ENCODE measurements around the gene CD300LB.
"Not testable (repeated sequence)": the region's sequence is repeated elsewhere in the genome, so short reads cannot be mapped to it uniquely, and the experiment has no call there.

CD300LB gene

DNA sequence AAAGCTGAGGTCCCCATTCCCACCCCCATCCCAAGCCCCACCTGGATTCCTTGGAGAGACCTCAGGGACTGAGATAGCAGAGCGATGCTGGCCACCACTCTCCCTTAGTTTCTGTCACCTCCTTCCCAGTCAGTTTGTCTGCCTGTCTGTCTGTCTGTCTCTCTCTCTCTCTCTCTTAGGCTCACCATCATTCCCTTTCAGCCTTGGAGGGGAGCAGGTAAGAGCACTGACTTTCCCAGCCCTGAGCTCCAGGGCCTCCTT lies 5.9 kb downstream of the CD300LB start:
- DNase-seq (ENCODE audit: low read depth), result no peak

DNA sequence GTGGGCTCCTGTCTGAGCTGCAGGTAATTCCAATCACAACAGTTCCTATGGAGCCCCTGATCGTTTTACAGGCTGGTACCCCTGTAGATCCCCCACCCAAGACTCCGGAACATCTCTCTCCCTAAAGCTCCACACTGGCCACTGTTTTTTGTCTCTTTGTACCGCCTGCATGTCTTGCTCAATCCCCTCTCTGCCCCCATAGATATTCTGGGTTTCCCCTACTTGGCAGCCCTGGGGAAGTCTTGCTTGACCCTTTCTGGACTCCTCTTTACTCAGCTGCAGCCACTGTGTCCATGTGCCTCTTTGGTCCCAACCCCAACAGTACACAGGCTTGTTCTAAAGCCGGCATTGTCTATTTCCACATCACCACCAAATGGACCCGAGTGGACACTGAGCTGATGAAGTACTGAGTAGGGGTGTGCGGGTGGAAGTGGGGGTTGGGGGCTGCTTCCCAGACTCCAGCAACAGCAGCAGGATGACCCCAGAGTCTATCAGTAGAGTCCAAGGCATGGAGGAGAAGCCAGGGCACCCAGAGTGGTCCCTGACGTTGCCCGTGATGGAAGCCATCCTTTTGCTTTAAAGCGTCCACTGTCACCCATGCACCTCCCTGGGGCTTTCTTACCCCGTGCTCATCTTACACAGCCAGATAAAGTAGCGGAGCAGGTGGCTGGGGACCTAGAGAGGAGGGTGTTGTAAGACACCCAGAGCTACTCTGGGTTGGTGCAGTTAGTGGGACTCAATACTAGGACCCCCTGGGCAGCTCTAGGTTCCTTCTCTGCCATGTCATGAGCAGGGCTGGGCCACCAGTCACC lies 6.4 kb downstream of the CD300LB start:
- DNase-seq (ENCODE audit: low read depth), result no peak

DNA sequence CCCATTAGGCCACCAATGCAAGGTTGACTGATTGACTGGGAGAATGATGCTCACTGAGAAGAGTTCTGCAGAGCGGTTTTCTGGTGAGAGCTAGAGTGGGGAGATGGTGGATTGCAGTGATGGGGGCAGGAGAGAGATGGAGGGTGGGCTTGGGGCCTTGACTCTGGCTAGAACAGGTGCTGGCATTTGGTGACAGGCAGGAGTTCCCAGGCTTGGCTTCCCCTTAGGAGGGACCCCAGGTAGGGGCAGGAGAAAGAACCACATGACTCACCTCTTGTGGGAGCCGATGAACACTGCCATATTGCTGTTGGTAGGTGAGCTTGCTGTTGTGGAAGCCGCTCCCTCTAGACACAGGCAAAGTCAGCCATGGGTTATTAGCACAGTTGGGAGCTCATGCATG lies 8.0 kb downstream of the CD300LB start:
- DNase-seq (ENCODE audit: low read depth), result no peak

GRCh38 chr17:74522381-74523105 lies 8.7 kb downstream of the CD300LB start:
- DNase-seq (ENCODE audit: low read depth), result no peak

DNA sequence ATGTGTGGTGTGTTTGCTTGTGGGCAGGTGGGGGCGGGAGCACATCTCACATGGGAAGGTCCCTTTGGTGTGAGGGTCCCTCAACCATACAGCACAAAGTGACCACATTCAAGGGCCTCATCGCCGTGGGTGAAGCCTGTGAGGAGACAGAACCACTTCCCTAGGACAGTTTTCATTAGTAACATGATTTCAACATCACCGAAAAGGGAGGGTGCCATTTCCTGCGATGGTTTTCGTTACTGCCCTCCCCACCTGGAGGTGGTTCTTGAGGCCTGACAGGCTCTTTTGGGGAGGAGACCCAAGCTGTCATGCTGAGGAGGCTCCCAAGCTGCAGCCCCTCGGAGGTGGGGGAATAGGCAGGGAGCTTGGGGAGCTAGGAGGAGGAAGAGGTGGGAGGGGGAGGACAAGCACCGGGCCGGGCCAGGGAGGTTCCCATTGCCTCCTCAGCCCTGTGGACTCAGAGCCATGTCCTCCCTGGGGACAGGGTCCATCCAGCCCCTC lies 9.5 kb downstream of the CD300LB start:
- no peak for DNase-seq (ENCODE audit: low read depth)

DNA sequence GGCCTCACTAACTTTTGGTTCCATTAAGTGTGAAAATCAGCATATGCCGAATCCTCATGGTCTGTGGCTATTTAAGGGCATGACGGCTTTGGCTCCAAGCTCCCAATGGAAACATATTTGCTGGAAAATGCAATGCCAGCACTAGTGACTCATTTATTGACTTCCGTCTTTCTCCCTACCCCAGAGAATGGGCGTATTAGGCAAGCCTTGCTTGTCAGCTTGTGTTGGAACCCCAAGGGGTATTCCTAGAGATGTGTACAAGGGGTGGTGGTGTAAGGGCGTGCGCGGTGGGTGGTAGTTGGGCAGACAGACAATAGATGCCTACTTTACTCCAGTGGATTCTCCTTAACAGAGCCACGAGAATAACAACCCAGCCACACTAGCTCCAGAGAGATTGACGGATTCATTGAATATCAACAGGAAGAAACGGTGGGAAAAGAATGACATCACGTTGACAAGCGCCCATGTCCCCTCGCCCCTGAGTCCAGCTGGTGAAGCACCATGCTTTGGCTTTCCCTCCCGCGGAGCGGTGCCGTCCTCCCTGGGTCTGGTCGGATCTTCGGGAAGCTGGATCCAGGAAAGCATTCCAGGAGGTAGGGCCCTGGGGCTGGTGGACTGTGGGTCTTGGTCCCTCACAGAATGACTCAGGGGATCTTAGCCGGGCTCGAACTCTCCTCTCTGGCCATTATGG lies 10.3 kb downstream of the CD300LB start:
- DNase-seq (ENCODE audit: low read depth), result no peak

DNA sequence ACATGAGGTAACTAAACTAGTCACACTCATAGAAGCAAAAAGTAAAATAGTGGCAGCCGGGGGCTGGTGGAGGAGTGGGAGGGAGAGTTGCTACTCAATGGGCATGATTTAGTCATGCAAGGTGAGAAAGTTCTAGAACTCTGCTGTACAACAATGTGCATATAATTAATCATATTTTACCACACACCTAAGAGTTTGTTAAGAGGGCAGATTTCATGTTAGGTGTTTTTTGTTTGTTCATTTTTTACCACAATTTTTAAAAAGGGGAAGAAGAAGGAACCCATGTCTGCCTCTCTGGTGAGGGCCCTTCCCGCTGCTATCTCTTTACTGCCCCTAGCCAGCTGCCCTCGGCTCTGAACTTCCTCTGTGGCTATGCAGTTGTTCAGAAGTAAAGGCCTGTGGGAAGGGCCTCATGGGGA lies 11.2 kb downstream of the CD300LB start:
- no peak for DNase-seq (ENCODE audit: low read depth)

DNA sequence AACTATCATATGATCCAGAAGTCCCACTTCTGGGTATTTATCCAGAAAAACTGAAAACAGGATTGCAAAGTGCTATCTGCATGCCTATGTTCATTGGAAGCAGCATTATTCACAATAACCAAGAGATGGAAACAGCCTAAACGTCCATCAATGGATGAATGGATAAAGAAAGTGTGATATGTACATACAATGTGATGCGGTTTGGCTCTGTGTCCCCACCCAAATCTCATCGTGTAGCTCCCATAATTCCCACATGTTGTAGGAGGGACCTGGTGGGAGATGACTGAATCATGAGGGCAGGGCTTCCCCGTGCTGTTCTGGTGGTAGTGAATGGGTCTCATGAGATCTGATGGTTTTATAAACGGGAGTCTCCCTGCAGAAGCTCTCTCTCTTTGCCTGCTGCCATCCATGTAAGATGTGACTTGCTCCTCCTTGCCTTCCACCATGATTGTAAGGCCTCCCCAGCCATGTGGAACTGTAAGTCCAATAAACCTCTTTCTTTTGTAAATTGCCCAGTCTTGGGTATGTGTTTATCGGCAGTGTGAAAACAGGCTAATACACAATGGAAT lies 12.8 kb downstream of the CD300LB start:
- not testable (repeated sequence) for DNase-seq (ENCODE audit: low read depth)

- no peak for DNase-seq (ENCODE audit: low read depth)
Measured at GRCh38 chr17:74516561-74517328, 14.5 kb downstream of the CD300LB start.

DNA sequence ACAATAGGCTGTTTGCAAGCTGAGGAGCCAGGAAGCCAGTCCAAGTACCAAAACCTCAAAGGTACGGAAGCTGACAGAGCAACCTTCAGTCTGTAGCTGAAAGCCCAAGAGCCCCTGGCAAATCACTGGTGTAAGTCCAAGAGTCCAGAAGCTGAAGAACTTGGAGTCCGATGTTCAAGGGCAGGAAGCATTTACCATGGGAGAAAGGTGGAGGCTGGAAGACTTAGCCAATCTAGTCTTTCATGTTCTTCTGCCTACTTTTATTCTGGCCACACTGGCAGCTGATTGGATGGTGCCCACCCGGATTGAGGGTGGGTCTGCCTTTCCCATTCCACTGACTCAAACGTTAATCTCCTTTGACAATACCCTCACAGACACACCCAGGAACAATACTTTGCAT lies 15.3 kb downstream of the CD300LB start:
- no peak for DNase-seq (ENCODE audit: low read depth)

DNA sequence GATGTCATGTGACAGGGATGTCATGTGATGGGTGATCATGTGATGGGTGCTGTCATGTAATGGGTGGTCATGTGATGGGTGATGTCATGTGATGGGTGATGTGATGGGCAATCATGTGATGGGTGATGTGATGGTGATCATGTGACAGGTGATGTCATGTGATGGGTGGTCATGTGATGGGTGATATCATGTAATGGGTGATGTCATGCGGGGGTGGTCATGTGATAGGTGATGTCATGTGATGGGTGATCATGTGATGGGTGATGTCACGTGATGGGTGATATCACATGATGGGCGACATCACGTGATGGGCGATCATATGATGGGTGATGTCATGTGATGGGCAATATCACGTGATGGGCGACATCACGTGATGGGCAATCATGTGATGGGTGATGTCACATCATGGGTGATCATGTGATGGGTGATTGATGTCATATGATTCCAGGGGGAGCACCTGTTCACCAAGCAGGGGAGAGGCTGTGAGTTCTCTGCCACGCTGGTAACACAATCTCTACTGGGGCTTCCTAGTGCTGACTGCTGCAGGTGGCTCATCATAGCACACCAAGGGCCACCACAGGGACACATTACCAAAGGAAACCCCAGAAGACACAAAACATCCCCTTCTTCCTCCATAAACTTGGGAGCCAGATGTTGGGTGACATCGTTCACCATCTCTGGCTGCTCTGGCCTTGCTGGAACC lies 16.5 kb downstream of the CD300LB start:
- no peak for DNase-seq (ENCODE audit: low read depth)

DNA sequence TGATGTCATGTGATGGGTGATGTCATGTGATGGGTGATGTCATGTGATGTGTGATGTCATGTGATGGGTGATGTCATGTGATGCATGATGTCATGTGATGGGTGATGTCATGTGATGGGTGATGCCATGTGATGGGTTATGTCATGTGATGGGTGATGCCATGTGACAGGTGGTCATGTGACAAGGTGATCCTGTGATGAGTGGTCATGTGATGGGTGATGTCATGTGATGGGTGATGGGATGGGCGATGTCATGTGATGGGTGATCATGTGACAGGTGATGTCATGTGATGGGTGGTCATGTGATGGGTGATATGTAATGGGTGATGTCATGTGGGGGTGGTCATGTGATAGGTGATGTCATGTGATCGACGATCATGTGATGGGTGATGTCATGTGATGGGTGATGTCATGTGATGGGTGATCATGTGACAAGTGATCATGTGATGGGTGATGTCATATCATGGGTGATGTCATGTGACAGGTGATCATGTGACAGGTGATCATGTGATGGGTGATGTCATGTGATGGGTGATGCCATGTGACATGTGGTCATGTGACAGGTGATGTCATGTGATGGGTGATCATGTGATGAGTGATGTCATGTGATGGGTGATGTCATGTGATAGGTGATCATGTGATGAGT lies 17.2 kb downstream of the CD300LB start:
- peak; percentile 35 for DNase-seq (ENCODE audit: low read depth)

GRCh38 chr17:74512624-74513091 lies 18.6 kb downstream of the CD300LB start:
- DNase-seq (ENCODE audit: low read depth), result no peak

DNA sequence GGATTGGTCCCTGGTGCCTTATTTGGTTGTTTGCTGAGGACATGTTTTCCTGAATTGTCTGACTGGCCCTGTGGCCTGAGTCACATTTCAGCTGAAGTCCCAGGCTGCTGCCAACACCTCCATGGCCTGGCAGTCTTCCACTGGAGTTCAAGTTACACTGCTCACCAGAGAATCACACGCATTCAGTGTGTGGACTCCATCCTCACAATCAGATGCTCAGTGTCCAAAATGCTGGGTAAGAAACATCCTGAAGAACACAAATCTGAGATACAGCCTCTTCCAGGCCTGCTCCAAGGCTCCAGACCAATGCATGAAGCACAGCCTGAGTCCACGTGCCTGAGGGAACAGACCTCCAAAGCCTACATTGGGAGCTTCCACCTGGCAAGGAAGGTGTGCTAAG lies 19.2 kb downstream of the CD300LB start:
- DNase-seq (ENCODE audit: low read depth), result no peak

DNA sequence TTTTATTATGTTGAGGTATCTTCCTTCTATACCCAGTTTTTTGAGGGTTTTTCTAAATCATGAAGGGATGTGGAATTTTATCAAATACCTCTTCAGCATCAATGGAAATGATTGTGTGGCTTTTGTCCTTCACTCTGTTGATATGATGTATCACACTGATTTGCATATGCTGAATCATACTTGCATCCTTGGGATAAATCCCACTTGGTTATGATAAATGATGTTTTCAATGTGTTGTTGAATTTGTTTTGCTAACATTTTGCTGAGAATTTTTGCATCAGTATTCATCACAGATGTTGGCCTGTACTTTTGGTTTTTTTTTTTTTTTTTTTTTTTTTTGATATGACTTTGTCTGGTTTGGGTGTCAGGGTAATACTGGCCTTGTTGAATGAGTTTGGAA lies 23.1 kb downstream of the CD300LB start:
- DNase-seq (ENCODE audit: low read depth), result no peak

DNA sequence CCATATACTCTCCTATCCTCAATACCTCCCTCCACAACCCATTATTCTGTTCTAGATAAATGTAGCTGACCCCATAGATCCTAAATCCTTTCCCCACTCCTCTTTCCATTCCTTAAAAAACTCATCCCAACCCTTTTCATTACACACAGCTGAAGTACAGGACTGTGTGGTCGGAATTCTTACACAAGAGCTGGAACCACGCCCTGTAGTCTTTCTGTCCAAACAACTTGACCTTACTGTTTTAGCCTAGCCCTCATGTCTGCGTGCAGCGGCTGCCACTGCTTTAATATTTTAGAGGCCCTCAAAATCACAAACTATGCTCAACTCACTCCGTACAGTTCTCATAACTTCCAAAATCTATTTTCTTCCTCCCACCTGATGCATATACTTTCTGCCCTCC lies 27.3 kb downstream of the CD300LB start:
- DNase-seq (ENCODE audit: low read depth), result not testable (repeated sequence)

- no peak for DNase-seq (ENCODE audit: low read depth)
Measured at GRCh38 chr17:74502861-74503260, 28.4 kb downstream of the CD300LB start.

DNA sequence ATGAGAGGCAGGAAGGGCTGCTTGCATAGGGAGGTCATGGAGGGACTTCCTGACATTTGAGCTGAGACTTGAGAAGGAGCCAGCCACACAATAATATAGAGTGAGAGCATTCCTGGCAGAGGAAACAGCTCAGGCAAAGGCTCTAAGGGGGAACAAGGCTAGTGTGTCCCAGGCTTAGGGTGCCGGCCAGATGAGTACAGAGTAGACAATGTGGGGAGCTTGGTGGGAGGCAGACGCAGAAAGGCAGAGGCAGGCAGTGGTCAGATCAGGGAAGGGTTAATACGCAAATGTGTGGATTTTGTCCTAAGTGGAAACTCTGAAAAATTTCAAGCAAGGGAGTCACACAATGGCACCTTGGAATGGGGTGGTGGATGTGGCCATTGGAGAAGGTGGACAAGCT lies 31.3 kb downstream of the CD300LB start:
- no peak for DNase-seq (ENCODE audit: low read depth)

DNA sequence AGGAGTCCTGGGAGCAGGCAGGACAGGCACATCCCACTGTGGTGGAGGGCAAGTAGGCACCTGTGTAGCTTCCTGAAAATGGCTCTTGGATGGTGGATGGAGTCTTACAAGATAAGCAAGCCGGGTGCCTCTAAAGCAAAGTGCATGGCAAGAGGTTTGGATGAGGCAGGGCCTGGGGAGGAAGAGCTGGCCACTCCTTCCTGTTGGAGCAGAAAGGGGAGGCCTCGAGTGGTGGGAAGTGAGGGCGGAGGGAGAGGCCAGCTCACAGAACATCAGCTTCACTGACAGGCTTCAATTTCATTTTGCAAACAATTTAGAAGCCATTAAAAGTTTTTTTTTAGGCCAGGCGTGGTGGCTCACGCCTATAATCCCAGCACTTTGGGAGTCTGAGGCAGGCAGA lies 33.8 kb downstream of the CD300LB start:
- no peak for DNase-seq (ENCODE audit: low read depth)

- DNase-seq (ENCODE audit: low read depth), result peak; percentile 30
Measured at GRCh38 chr17:74493331-74493833, 37.9 kb downstream of the CD300LB start.
